Stimulated activated CD8-positive, alpha-beta memory T cell treated with anti-CD3 and anti-CD28 coated beads, Interleukin-7, amount 100 ng/mL, for 4 hours (primary cell): Measurements from ENCODE around the gene NAGPA.
"Not testable (repeated sequence)": the region's sequence is repeated elsewhere in the genome, so short reads cannot be mapped to it uniquely, and the experiment has no call there.

Experiments used
- DNase-seq, 2 donors: peaks; one replicate each; pipeline ENCODE4 v3.0.0-alpha.2; 2020; ENCODE audit warnings: low read depth in 2 of 2

The NAGPA gene

GRCh38 chr16:5033256-5034166 is at the start of gene NAGPA:
TSS of gene NAGPA (minus strand) at chr16:5033935. CDS start at chr16:5033914, 21 bp downstream.
- DNase-seq, result peak; percentile 70 to 76

GRCh38 chr16:5080996-5081395 is 47.3 kb upstream of the NAGPA start:
- not testable (repeated sequence) for DNase-seq

GRCh38 chr16:5080461-5080860 is 46.7 kb upstream of the NAGPA start:
- not testable (repeated sequence) for DNase-seq

GRCh38 chr16:5078626-5079025 is 44.9 kb upstream of the NAGPA start:
- DNase-seq, result no peak

GRCh38 chr16:5077304-5077703 is 43.6 kb upstream of the NAGPA start:
- DNase-seq, result no peak

- no peak for DNase-seq
Observed at GRCh38 chr16:5075637-5076036, 41.9 kb upstream of the NAGPA start.

GRCh38 chr16:5073771-5074170 is 40.0 kb upstream of the NAGPA start:
- not testable (repeated sequence) for DNase-seq

- DNase-seq, result no peak
Observed at GRCh38 chr16:5073279-5073629, 39.5 kb upstream of the NAGPA start.

GRCh38 chr16:5072334-5073278 is 38.9 kb upstream of the NAGPA start:
- DNase-seq, result no peak

- peak; percentile 78 to 86 for DNase-seq
Observed at GRCh38 chr16:5071681-5072333, 38.1 kb upstream of the NAGPA start, which contains the start of gene ALG1. TSS of gene ALG1 (plus strand) at chr16:5071843. CDS start at chr16:5071850, 7 bp downstream.

GRCh38 chr16:5071341-5071680 is 37.6 kb upstream of the NAGPA start:
- DNase-seq, result no peak

GRCh38 chr16:5070431-5071186 is 36.9 kb upstream of the NAGPA start:
- no peak for DNase-seq

GRCh38 chr16:5069854-5070253 is 36.1 kb upstream of the NAGPA start:
- DNase-seq, result no peak

GRCh38 chr16:5069048-5069447 is 35.3 kb upstream of the NAGPA start:
- no peak for DNase-seq

- DNase-seq, result no peak
Observed at GRCh38 chr16:5066511-5066910, 32.8 kb upstream of the NAGPA start.

GRCh38 chr16:5065813-5066212 is 32.1 kb upstream of the NAGPA start, which contains the start of gene C16orf89:
TSS of gene C16orf89 (minus strand) at chr16:5065956. CDS start at chr16:5065908, 48 bp downstream.
- no peak for DNase-seq

GRCh38 chr16:5065326-5065725 is 31.6 kb upstream of the NAGPA start:
- DNase-seq, result no peak

GRCh38 chr16:5064915-5065314 is 31.2 kb upstream of the NAGPA start:
- DNase-seq, result no peak

GRCh38 chr16:5062790-5063765 is 29.3 kb upstream of the NAGPA start:
- DNase-seq, result no peak

GRCh38 chr16:5062051-5062450 is 28.3 kb upstream of the NAGPA start:
- DNase-seq, result no peak
